GM21723 (cell line): ENCODE results near the gene LNPK.
"Not testable (repeated sequence)": the region's sequence is repeated elsewhere in the genome, so short reads cannot be mapped to it uniquely, and the experiment has no call there.

Source experiments
- ATAC-seq: cut with Tn5 transposase; IDR thresholded peaks from one replicate; pipeline ENCODE4 v1.9.1; 2021; ENCODE audit warnings: mild to moderate bottlenecking, moderate library complexity; ENCODE audit not compliant: unreplicated experiment

LNPK gene

GRCh38 chr2:176001916-176002687 lies at the start of gene LNPK:
Gene LNPK, minus strand, starts transcription at chr2:176002267. Its CDS starts 6,683 bp downstream, at chr2:175995584.
- ATAC-seq, result peak; percentile 93

- no peak for ATAC-seq
Measured at GRCh38 chr2:176039375-176039774, 37.3 kb upstream of the LNPK start.

GRCh38 chr2:176038694-176039093 lies 36.6 kb upstream of the LNPK start:
- no peak for ATAC-seq

- ATAC-seq, result no peak
Measured at GRCh38 chr2:176035013-176035691, 33.1 kb upstream of the LNPK start.

GRCh38 chr2:176027806-176028205 lies 25.7 kb upstream of the LNPK start:
- ATAC-seq, result no peak

- no peak for ATAC-seq
Measured at GRCh38 chr2:176025932-176026331, 23.9 kb upstream of the LNPK start.

GRCh38 chr2:176024083-176024482 lies 22.0 kb upstream of the LNPK start:
- no peak for ATAC-seq

GRCh38 chr2:176022048-176022447 lies 20.0 kb upstream of the LNPK start:
- no peak for ATAC-seq

GRCh38 chr2:176020400-176020799 lies 18.3 kb upstream of the LNPK start:
- ATAC-seq, result no peak

GRCh38 chr2:176018708-176019107 lies 16.6 kb upstream of the LNPK start:
- ATAC-seq, result no peak

GRCh38 chr2:176009445-176009844 lies 7.4 kb upstream of the LNPK start:
- ATAC-seq, result no peak

GRCh38 chr2:176004934-176005333 lies 2.9 kb upstream of the LNPK start:
- no peak for ATAC-seq

GRCh38 chr2:176003958-176004357 lies 1.9 kb upstream of the LNPK start:
- ATAC-seq, result no peak

- ATAC-seq, result peak; percentile 2
Measured at GRCh38 chr2:176002688-176003210, 682 bp upstream of the LNPK start.

GRCh38 chr2:176001281-176001915 lies 669 bp downstream of the LNPK start:
- ATAC-seq, result peak; percentile 68

- ATAC-seq, result no peak
Measured at GRCh38 chr2:175999283-175999819, 2.7 kb downstream of the LNPK start.

- no peak for ATAC-seq
Measured at GRCh38 chr2:175990099-175990498, 12.0 kb downstream of the LNPK start.

- not testable (repeated sequence) for ATAC-seq
Measured at GRCh38 chr2:175987126-175987525, 14.9 kb downstream of the LNPK start.

- ATAC-seq, result no peak
Measured at GRCh38 chr2:175984846-175985245, 17.2 kb downstream of the LNPK start.

GRCh38 chr2:175981551-175981950 lies 20.5 kb downstream of the LNPK start:
- no peak for ATAC-seq

- ATAC-seq, result no peak
Measured at GRCh38 chr2:175976391-175977157, 25.5 kb downstream of the LNPK start.
